Jurkat, Clone E6-1 (cell line): ENCODE data around the gene PCMT1.
"Not testable (repeated sequence)": the region's sequence is repeated elsewhere in the genome, so short reads cannot be mapped to it uniquely, and the experiment has no call there.

Source experiments
- DNase-seq: peaks from one replicate; pipeline ENCODE4 v3.0.0-alpha.2; 2011; ENCODE audit warnings: low read depth, low spot score
- H3K4me3 ChIP-seq: 2 replicates; pipeline ENCODE4 v1.5.1; 2011; ENCODE audit warnings: mild to moderate bottlenecking, low read length, control low read depth, moderate library complexity

PCMT1 gene

DNA sequence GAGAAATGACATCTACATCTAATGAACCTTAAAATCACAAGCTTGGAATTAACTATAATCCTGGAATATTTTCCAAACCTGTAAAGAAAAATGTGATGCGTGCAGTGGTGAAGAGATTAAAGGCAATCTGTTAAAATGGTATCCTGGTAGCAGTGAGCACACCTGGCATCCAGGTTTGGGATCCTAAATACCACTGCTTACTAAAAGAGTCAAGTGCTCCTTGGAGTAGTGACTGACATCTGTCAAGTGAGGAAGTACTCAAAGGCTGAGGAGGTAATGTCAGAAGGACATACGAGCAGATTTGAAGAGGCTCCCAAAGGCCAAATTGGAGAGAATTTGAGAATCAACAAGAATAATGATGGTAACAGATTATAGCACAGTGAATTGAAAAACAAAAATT is 32.8 kb downstream of the PCMT1 start:
- no peak overlapping the region for H3K4me3 ChIP-seq
- DNase-seq: no peak

GRCh38 chr6:149783551-149783950 is 34.0 kb downstream of the PCMT1 start:
- no peak overlapping the region for H3K4me3 ChIP-seq
- no peak for DNase-seq

DNA sequence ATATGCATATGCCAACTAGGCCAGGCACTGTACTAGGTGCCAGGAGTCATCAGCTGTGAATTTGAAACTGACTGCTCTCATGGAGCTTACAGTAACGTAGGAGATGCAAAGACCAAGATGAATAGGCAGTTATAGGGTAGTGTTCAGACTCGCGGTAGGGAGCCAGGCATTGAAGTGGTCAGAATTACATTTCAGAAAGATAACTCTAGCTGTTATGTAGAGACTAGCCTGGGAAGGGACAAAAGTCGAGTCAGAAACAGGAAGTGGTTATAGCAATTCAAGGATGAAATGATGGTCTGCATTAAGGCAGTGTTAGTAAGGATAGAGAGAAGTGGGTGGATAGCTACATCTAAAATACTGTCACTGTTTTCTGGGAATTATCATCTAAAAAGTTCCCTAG is 56.6 kb downstream of the PCMT1 start:
- peak; percentile 51 for DNase-seq
- no peak overlapping the region for H3K4me3 ChIP-seq

GRCh38 chr6:149809798-149810197 is 60.3 kb downstream of the PCMT1 start:
- no peak overlapping the region for H3K4me3 ChIP-seq
- DNase-seq: peak; percentile 66

GRCh38 chr6:149813351-149813750 is 63.8 kb downstream of the PCMT1 start:
- no peak overlapping the region for H3K4me3 ChIP-seq
- no peak for DNase-seq

GRCh38 chr6:149815788-149816187 is 66.2 kb downstream of the PCMT1 start:
- H3K4me3 ChIP-seq: no peak overlapping the region
- DNase-seq: no peak

DNA sequence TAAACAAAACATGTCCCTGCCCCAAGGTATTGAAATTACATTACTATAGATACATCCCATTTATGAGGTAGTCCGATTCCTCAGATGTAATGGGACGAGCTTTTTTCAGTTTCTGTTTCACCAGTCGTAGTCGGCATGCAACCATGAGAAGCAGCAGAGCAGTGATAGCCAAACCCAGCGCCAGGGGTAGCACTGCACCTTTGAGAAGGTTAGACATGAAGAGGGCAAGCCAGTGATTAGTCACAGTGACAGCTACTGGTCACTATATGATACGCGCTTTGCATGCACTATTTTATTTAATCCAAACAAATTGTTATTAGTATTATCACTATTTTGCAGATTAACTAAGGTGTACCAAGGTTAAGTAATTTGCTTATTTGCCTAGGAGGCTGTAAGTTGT is 71.0 kb downstream of the PCMT1 start:
- no peak overlapping the region for H3K4me3 ChIP-seq
- no peak for DNase-seq

GRCh38 chr6:149821492-149821891 is 72.0 kb downstream of the PCMT1 start:
- H3K4me3 ChIP-seq: no peak overlapping the region
- no peak for DNase-seq

DNA sequence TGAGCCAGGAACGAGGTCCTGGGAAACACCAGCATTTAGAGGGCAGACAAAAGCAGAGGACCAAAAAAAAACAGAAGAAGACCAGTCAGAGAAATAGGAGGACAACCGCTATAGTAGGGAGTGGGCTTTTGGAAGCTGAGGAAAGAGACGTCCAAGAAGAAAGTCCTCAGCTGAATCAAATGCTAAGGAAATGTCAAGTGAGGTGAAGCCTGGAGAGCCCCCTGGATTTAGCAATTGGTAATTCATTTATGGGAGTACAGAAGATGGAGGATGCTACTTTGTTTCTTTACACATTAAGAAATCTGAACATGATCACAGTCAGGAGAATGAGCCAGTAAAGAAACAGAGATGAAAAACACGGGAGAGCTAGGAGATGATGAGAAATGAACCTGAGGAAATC is 73.5 kb downstream of the PCMT1 start:
- no peak overlapping the region for H3K4me3 ChIP-seq
- DNase-seq: no peak

DNA sequence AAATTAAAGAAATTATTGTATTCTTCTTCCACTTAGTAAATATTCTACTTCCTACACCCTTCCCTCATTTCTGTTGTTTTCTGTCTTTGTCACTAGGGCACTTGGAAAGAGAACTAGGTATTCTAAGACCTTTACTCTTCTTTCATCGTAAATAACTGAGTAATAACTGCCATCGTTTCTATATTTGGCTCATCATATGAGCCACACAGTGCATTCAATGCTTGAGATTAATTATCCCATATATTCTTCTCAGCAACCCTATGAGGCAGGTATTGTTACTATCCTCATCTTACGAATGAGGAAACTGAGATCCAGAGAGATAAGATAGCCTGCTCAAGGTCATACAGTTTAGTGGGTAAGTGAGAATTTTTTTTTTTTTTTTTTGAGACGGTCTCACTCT is 75.8 kb downstream of the PCMT1 start:
- no peak for DNase-seq
- H3K4me3 ChIP-seq: no peak overlapping the region

DNA sequence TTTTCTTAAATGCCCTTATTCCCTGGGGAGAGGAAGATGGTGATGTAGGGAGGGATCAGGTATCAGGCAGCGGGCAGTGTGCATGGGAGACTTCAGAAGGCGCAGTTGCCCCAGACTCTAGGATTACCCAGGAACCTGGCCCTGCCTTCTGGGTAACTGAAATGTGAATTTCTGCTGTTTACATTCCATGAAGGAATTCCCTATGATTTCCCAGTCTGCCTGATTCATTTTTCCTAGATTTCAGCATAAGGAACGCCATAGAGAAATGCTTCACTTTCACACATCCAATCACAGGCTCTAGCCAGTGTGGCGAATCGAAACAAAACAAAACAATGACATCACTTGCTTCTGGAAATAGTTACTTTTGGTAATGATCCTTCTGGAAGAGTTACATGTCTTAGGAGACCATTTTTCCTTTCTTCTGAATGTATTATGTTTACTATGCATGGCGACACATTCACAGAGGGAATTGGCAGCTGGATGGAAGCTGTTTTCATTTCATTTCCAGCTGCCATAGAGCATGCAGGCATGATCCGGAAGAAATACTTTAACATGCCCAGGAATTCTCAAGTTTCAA is 81.3 kb downstream of the PCMT1 start:
- no peak for DNase-seq
- H3K4me3 ChIP-seq: no peak overlapping the region

DNA sequence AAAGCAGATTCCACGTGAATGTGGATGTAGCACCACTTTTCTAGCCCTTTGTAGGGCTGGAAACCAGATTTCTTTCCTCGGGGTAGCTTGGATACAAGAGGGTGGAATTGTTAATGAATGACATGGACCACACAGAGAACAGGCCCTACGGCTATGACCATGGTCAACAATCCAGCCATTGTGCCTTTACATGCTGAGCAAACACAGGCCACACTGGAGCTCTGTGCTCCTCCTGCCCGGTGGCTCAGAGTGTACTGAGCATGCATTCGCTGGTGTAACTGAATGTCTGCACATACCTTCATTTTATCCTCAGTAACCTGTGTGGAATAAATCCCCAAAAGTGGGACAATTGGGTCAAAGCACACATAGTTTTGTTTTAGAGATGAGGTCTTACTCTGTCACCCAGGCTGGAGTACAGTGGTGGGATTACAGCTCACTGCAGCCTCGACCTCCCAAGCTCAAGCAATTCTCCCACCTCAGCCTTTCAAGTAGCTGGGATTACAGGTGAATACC is 81.8 kb downstream of the PCMT1 start:
- H3K4me3 ChIP-seq: no peak overlapping the region
- DNase-seq: no peak

DNA sequence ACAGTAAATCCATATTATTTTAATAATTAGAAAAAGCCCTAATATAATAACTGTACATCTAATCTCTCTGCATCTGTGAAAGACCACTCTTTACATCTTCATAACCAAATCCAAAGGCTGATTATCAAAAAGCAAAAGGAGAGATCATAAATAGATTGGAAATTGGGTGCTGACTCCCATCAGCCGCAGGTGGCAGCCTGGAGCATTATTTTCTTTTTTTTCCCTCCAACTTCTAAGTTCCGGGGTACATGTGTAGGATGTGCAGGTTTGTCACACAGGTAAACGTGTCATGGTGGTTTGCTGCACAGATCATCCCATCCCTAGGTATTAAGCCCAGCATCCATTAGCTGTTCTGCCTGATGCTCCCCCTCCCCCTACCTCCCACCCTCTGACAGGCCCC is 84.1 kb downstream of the PCMT1 start:
- DNase-seq: no peak
- H3K4me3 ChIP-seq: no peak overlapping the region

- DNase-seq: peak; percentile 88
These were observed 85.3 kb downstream of the PCMT1 start for GRCh38 chr6:149834513-149835481.

DNA sequence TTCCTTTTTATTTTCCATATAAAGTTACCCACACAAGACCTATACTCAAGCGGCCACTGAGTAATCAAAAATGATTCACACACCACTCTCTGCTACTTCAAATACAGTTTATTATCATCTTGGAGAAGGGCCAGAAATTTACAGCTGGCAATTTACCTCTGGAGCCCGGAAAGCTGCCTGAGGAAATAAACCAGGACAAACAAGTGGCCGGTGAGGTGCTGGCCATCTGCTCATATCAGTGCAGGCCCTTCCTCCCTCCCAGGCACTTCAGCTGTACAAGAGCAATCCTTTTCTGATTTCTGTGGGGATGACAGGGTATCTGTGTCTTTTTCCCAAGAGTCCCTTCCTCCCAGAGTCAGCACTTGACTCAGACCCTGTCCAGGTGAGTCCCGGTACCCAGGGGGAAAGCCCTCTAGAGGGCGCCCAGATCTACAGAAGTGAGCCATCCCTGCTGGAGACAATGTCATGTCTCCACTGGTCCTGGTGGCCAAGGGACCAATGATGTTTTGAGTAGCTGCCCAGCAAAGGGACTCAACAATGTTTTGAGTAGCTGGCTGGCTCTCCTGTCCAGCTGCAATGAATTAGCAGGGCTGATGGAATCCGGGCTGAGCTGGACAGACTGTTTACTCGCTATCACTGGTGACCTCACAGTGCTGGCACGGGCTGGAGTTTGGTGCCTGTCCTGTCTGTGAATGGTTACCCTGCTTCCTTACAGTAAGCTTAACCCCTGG is 91.0 kb downstream of the PCMT1 start:
- no peak for DNase-seq
- no peak overlapping the region for H3K4me3 ChIP-seq

More at GRCh38 chr6:149834513-149835481, 85.3 kb downstream of the PCMT1 start:
- H3K4me3 ChIP-seq: no peak overlapping the region

DNA sequence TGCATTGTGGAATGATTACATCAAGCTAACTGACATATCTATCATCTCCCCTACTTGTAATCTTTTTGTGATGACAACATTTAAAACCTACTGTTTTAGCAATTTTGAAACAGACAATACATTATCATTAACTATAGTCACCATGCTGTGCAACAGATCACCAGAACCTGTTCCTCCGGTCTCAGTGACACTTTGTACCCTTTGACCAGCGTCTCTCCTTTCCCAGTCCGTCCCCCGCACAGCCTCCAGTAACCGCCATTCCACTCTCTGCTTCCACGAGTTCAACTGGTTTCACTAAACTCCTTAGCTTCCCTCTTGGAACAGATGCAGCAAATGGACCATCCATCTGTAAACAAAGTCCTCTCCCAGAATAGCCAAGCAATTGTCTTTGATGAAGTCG is 92.8 kb downstream of the PCMT1 start:
- DNase-seq: no peak

DNA sequence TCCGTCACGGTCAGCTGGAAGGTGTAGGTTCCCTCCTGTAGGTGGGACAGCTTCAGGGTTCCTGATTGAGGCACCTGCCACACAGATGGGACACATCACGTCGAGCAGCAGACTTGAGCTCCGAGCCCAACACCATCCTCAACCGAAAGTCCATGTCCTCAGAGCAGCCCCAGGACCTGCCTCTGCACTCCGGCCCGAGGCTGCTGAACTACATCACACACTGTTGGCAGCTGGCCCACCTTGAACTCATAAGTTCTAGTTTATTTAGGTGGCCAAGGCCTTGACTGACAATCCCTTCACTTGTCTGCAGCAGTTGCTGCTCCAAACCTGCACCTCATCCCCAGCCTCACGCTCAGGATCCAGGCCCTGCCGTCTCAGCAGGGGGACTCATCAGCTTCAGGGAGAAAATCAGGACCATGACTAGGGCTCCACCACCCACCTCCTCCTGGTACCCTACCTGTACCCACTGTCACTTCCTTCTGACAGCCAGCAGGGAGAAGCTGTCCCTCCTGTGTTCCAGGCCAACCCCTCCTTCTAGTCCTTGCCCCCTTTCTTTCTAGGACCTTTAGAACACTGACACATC is 93.6 kb downstream of the PCMT1 start:
- H3K4me3 ChIP-seq: no peak overlapping the region
- DNase-seq: no peak

More for the DNA sequence above, 92.8 kb downstream of the PCMT1 start:
- H3K4me3 ChIP-seq: no peak overlapping the region

GRCh38 chr6:149844036-149844435 is 94.5 kb downstream of the PCMT1 start:
- not testable (repeated sequence) for H3K4me3 ChIP-seq, DNase-seq

- DNase-seq: no peak
- no peak overlapping the region for H3K4me3 ChIP-seq
These were observed 94.9 kb downstream of the PCMT1 start for GRCh38 chr6:149844480-149844879.
